GM11168 (cell line): ENCODE data around the gene LRRK2.
"Not testable (repeated sequence)": the region's sequence is repeated elsewhere in the genome, so short reads cannot be mapped to it uniquely, and the experiment has no call there.

Experiments used
- in situ Hi-C: fragments of 300-500 bp; cut with MboI; formaldehyde crosslinking; loops from one replicate; pipeline ENCODE4 v1.12.0; 2022; ENCODE audit warnings: low sequenced_read_pairs; ENCODE audit not compliant: unreplicated experiment

LRRK2 gene

GRCh38 chr12:40211186-40211585 is 13.6 kb upstream of the LRRK2 start:
- in situ Hi-C loops: not testable (repeated sequence)

DNA sequence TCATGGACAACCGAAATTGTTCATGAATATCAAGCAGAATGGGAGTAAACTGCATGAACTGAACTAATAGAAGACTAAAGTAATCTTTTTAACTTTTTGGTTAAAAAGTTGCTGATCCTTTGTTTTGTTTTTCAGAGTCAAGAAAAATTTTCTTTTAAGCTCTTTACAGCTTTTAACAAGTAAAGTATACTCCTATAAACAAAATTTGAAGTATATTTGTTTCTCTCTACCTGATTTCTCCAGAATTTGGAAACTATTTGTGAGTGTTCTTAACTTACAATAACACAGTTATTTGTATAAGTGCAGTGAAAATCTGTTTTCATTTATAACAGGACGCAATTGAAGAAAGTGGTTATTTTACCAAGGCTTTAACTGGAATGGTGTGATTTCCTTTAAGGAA is 12.2 kb upstream of the LRRK2 start:
- in situ Hi-C loops: no loop called here

GRCh38 chr12:40215982-40216381 is 8.8 kb upstream of the LRRK2 start:
- in situ Hi-C loops: no loop called here

- in situ Hi-C loops: no loop called here
These were observed 8.1 kb upstream of the LRRK2 start for GRCh38 chr12:40216516-40217288.

GRCh38 chr12:40219760-40220159 is 5.0 kb upstream of the LRRK2 start:
- in situ Hi-C loops: loop anchor here (10.0 kb wide), 1 partner anchor 65 kb away; no protein-coding TSS in a partner anchor

GRCh38 chr12:40222247-40222646 is 2.5 kb upstream of the LRRK2 start:
- in situ Hi-C loops: loop anchor here (10.0 kb wide), 1 partner anchor 67 kb away; no protein-coding TSS in a partner anchor

DNA sequence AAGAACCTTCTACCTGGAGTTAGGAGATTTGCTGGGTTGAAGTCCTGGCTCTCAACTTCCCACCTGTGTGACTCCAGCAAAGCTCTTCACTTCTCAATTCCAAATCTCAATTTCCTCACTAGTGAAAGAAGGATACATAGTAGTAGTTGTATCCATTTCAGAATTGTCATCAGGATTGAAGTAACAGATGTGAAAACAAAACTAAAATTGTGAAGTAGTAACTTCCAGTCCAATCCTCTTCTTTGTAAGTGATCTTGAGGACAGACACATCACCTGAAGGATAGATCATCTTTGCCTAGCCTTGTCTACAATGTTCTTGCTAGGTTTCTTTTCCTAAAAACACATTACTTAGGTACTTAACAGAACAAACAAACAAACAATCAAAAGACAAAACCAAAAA is 1.2 kb upstream of the LRRK2 start:
- in situ Hi-C loops: loop anchor here (10.0 kb wide), 1 partner anchor 69 kb away; no protein-coding TSS in a partner anchor

- in situ Hi-C loops: loop anchor here (10.0 kb wide), 1 partner anchor 71 kb away; no protein-coding TSS in a partner anchor
These were observed 663 bp downstream of the LRRK2 start for GRCh38 chr12:40225337-40225983.

GRCh38 chr12:40225984-40226602 is 1.3 kb downstream of the LRRK2 start:
- in situ Hi-C loops: loop anchor here (10.0 kb wide), 1 partner anchor 71 kb away; no protein-coding TSS in a partner anchor

DNA sequence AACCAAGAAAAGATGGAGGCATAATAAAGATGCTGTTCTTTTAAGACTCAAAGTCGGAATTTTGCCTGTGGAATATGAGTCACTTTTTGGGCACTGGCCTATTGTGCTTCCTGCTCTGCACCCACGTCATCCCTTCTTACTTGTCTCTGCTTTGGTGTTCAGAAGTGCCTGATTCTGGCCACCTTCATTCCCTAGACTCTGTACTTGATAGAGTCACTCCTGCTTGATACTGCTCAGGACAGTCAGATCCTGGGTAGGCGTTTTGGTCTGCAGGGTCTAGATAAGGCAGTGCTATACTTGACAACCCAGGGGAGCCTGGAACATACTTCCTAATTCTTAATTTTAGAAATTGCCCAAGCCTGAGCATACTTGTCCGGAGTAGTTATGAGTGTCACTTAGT is 1.9 kb downstream of the LRRK2 start:
- in situ Hi-C loops: loop anchor here (10.0 kb wide), 1 partner anchor 72 kb away; no protein-coding TSS in a partner anchor

GRCh38 chr12:40227447-40227846 is 2.6 kb downstream of the LRRK2 start:
- in situ Hi-C loops: loop anchor here (10.0 kb wide), 1 partner anchor 73 kb away; no protein-coding TSS in a partner anchor

DNA sequence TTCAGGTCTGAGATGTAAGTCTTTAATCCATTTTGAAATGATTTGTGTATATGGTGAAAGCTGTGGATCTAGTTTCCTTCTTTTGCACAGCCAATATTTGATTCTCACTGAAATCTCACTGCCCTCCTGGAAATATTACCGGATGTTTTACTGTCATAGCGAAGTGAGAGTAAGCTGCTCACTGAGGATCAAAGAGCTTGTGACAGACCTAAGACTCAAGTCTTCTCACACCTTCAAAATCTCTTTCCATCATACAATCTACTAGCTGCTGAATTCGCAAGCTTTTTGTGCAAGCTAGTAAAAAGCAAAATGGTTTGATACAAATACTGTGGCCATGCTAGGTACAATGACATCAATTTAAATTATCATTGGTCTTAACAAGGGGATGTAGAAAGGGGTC is 3.9 kb downstream of the LRRK2 start:
- in situ Hi-C loops: loop anchor here (10.0 kb wide), 1 partner anchor 74 kb away; no protein-coding TSS in a partner anchor

- in situ Hi-C loops: loop anchor here (10.0 kb wide), 1 partner anchor 75 kb away; no protein-coding TSS in a partner anchor
These were observed 5.2 kb downstream of the LRRK2 start for GRCh38 chr12:40229690-40230651.

DNA sequence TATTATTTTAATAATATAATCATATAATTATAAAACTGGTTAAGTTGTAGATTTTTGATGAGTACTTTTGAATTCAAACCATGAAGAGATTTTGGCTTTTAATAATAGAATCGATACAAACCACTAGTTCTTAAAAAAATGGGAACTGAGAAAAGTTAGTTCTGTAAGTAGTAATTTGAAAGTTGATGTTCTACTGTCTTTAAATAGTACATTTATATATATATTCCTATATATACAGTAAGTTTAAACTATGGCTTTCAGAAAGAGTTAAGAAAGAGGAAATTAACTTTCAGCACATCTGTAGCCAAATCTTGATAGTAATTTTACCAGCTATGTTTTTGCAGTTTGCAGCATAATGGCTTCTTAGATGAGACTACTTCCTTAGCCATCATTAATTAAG is 7.8 kb downstream of the LRRK2 start:
- in situ Hi-C loops: no loop called here

DNA sequence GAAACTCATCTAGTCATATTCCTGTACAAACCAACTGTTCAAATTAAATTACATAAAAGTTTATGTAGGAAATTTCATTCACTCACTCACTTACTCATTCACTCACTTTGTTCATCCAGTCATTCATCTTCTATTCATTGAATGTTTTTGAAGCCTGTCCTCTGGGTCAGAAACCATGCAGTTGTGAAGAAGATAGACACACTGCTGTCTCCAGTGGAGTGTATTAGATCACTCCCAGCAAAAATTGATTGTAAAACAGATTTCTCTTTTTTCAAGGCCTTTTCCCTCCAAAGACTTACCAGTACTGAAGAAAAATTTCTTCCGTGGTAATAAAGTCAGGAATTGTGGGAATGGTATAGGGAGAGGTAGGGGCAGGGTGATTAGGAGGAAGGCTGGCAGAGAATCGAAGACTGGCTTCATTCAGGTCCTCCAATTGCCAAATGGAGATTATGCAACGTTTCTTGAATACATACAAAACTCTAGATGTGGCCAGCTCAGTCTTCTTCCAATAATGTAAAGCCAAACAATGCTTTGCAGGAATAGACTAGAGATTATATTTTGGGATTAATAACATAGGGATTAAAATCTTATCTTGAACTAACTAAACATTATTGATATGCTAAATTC is 9.1 kb downstream of the LRRK2 start:
- in situ Hi-C loops: no loop called here

- in situ Hi-C loops: no loop called here
These were observed 11.6 kb downstream of the LRRK2 start for GRCh38 chr12:40236357-40236850.

DNA sequence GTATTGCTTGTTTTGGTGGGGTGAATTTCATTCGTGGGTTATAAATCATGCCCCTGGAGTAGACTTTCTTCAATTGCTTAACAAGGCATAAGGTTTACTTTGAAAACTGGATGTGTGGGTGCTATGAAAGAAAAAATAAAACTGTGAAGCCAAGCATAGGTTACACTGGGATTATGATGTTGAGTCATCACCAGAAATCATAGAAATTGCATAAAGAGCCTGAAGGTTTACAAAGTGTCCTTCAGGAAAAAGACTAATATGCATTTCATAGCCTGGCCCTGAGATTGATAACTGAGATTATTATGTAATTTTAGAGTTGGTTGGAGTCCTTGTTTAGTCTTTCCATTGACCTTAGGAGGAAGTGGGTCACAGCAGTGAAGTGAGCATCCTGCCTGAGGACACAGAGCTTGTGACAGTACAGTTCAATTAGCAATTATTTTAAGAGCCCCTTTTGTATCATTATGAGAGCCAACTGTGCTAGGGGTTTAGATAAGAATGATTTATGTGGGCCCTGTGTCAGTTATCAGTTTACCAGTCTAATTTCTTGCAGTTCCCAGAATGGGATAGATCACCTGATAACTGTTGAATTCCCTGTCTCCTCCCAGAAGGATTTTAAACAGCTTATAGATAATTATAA is 13.6 kb downstream of the LRRK2 start:
- in situ Hi-C loops: no loop called here

GRCh38 chr12:40238979-40239378 is 14.2 kb downstream of the LRRK2 start:
- in situ Hi-C loops: no loop called here

GRCh38 chr12:40240779-40241178 is 16.0 kb downstream of the LRRK2 start:
- in situ Hi-C loops: no loop called here
